IMR-90 (cell line): ENCODE measurements around the gene AOPEP. TPM values are rescaled to one million over a fixed set of nuclear protein-coding genes. Genes with fewer than 3 reads are reported as not detected.
A peak's percentile ranks its signal among the peaks of the same experiment; 100 is the strongest.

ENCODE experiments used
- ATAC-seq: fragments of 200-7000 bp; cut with Tn5 transposase; 2 replicates; pipeline ENCODE4 v1.9.1; 2020; ENCODE audit warnings: low read depth, mild to moderate bottlenecking, moderate library complexity
- BruUV-seq: library from RNA; stranded (reverse); fragments of 400-500 nt; replicated peaks from 2 replicates; lab custom pipeline; 2021; lab: Mats Ljungman, UMichigan
- CTCF ChIA-PET: fragments of 300-600 bp; formaldehyde crosslinking; extraction: SDS; loops from one replicate; lab custom pipeline; 2021; ENCODE audit warnings: antibody characterized with exemption; lab: Yijun Ruan, JAX
- POLR2A ChIA-PET: fragments of 300-600 bp; sonication (Branson Sonifier 250); formaldehyde crosslinking; loops from one replicate; lab custom pipeline; 2022; ENCODE audit warnings: antibody characterized with exemption; ENCODE audit not compliant: unreplicated experiment; lab: Charles Lee
- DNase-seq: peaks from one replicate; pipeline ENCODE4 v3.0.0; 2013
- H2AFZ ChIP-seq: replicated peaks from 2 replicates; pipeline ENCODE3; 2013; ENCODE audit warnings: low read length, mild to moderate bottlenecking; ENCODE audit not compliant: poor library complexity
- H2AK5ac ChIP-seq: 2 replicates; pipeline ENCODE4 v1.6.1; 2013; ENCODE audit warnings: low read depth, low read length, inconsistent platforms
- H2AK9ac ChIP-seq: replicated peaks from 2 replicates; pipeline ENCODE3; 2013; ENCODE audit warnings: mild to moderate bottlenecking, low read depth, low read length, moderate library complexity; ENCODE audit not compliant: poor library complexity
- H2BK120ac ChIP-seq: 2 replicates; pipeline ENCODE4 v1.6.1; 2013; ENCODE audit warnings: low read depth, low read length, inconsistent platforms
- H2BK15ac ChIP-seq: 3 replicates; pipeline ENCODE4 v1.6.1; 2013; ENCODE audit warnings: low read depth, low read length, inconsistent platforms
- H2BK20ac ChIP-seq: 2 replicates; pipeline ENCODE4 v1.6.1; 2013; ENCODE audit warnings: low read depth, mild to moderate bottlenecking, inconsistent platforms, low read length, moderate library complexity
- H2BK5ac ChIP-seq: 2 replicates; pipeline ENCODE4 v1.6.1; 2013; ENCODE audit warnings: mild to moderate bottlenecking, low read depth, low read length, inconsistent platforms; ENCODE audit not compliant: poor library complexity, severe bottlenecking
- H3K14ac ChIP-seq: replicated peaks from 2 replicates; pipeline ENCODE4 v1.6.1; 2013; ENCODE audit warnings: low read depth, low read length, inconsistent platforms
- H3K18ac ChIP-seq: 2 replicates; pipeline ENCODE4 v1.6.1; 2013; ENCODE audit warnings: low read depth, low read length, control low read depth
- H3K23ac ChIP-seq: 2 replicates; pipeline ENCODE4 v1.6.1; 2013; ENCODE audit warnings: low read depth, low read length, inconsistent platforms
- H3K27ac ChIP-seq: 2 replicates; pipeline ENCODE4 v1.5.1; 2013; ENCODE audit warnings: mild to moderate bottlenecking, control low read depth, low read length; ENCODE audit not compliant: insufficient read depth
- H3K27me3 ChIP-seq: 2 replicates; pipeline ENCODE4 v1.6.1; 2013; ENCODE audit warnings: low read length; ENCODE audit not compliant: control insufficient read depth, insufficient read depth
- H3K36me3 ChIP-seq: 2 replicates; pipeline ENCODE4 v1.6.1; 2013; ENCODE audit warnings: low read length, mixed read lengths; ENCODE audit not compliant: control insufficient read depth, insufficient read depth
- H3K4ac ChIP-seq: 2 replicates; pipeline ENCODE4 v1.6.1; 2013; ENCODE audit warnings: low read depth, low read length, inconsistent platforms
- H3K4me1 ChIP-seq: 2 replicates; pipeline ENCODE4 v1.6.1; 2013; ENCODE audit warnings: low read length, mixed read lengths; ENCODE audit not compliant: control insufficient read depth, insufficient read depth
- H3K4me2 ChIP-seq: 2 replicates; pipeline ENCODE4 v1.6.1; 2013; ENCODE audit warnings: low read depth, mild to moderate bottlenecking, control low read depth, low read length, moderate library complexity
- H3K4me3 ChIP-seq: 2 replicates; pipeline ENCODE4 v1.5.1; 2013; ENCODE audit warnings: low read depth, mild to moderate bottlenecking, control low read depth, low read length, moderate library complexity; ENCODE audit not compliant: insufficient read depth
- H3K56ac ChIP-seq: 2 replicates; pipeline ENCODE4 v1.6.1; 2013; ENCODE audit warnings: low read length, inconsistent platforms; ENCODE audit not compliant: insufficient read depth; ENCODE audit errors: extremely low read depth
- H3K79me1 ChIP-seq, 2 experiments: 2 replicates each; pipeline ENCODE4 v1.6.1; 2013; ENCODE audit warnings: low read length in 2 of 2, inconsistent platforms in 1 of 2, low read depth in 1 of 2
- H3K9ac ChIP-seq: 2 replicates; pipeline ENCODE4 v1.6.1; 2013; ENCODE audit warnings: low read depth, low read length, control low read depth
- H3K9me1 ChIP-seq: 2 replicates; pipeline ENCODE4 v1.6.1; 2013; ENCODE audit warnings: low read length, inconsistent platforms; ENCODE audit not compliant: insufficient read depth
- H3K9me3 ChIP-seq: 2 replicates; pipeline ENCODE4 v1.6.1; 2013; ENCODE audit warnings: low read length; ENCODE audit not compliant: control insufficient read depth, insufficient read depth
- H4K20me1 ChIP-seq: 2 replicates; pipeline ENCODE4 v1.6.1; 2013; ENCODE audit warnings: low read length, inconsistent platforms; ENCODE audit not compliant: insufficient read depth
- H4K5ac ChIP-seq: 2 replicates; pipeline ENCODE4 v1.6.1; 2013; ENCODE audit warnings: mild to moderate bottlenecking, low read depth, low read length, control low read depth
- H4K8ac ChIP-seq, 2 experiments: 2 replicates each; pipeline ENCODE4 v1.6.1; 2013; ENCODE audit warnings: low read depth in 2 of 2, low read length in 2 of 2, control low read depth in 1 of 2, inconsistent platforms in 1 of 2
- H4K91ac ChIP-seq: 2 replicates; pipeline ENCODE4 v1.6.1; 2013; ENCODE audit warnings: low read depth, low read length, inconsistent platforms; ENCODE audit not compliant: insufficient read depth
- BHLHE40 ChIP-seq: fragments of 150-350 bp; IDR thresholded peaks from 2 replicates; pipeline ENCODE4 v1.6.1; 2016; ENCODE audit warnings: mild to moderate bottlenecking, low read depth, low read length
- CEBPB ChIP-seq: IDR thresholded peaks from 2 replicates; pipeline ENCODE4 v1.6.1; 2012; ENCODE audit warnings: low read depth, low read length, improper control_type of control experiment
- CHD1 ChIP-seq: IDR thresholded peaks from 2 replicates; pipeline ENCODE4 v1.6.1; 2012; ENCODE audit warnings: low read depth, low read length, improper control_type of control experiment
- MAFK ChIP-seq: IDR thresholded peaks from 2 replicates; pipeline ENCODE4 v1.6.1; 2012; ENCODE audit warnings: low read depth, low read length, improper control_type of control experiment
- MAZ ChIP-seq: IDR thresholded peaks from 2 replicates; pipeline ENCODE4 v1.6.1; 2012; ENCODE audit warnings: low read depth, mild to moderate bottlenecking, low read length, improper control_type of control experiment, moderate library complexity, borderline replicate concordance
- MXI1 ChIP-seq: IDR thresholded peaks from 2 replicates; pipeline ENCODE4 v1.6.1; 2012; ENCODE audit warnings: low read depth, mild to moderate bottlenecking, low read length, moderate library complexity, borderline replicate concordance
- NFE2L2 ChIP-seq: fragments of 150-350 bp; IDR thresholded peaks from 2 replicates; pipeline ENCODE4 v1.6.1; 2016; ENCODE audit warnings: low read depth, mild to moderate bottlenecking, low read length
- POLR2A ChIP-seq: IDR thresholded peaks from 2 replicates; pipeline ENCODE4 v1.6.1; 2012; ENCODE audit warnings: mild to moderate bottlenecking, low read depth, low read length
- RAD21 ChIP-seq: IDR thresholded peaks from 2 replicates; pipeline ENCODE4 v1.6.1; 2012; ENCODE audit warnings: low read length, improper control_type of control experiment
- RCOR1 ChIP-seq: IDR thresholded peaks from 2 replicates; pipeline ENCODE4 v1.6.1; 2012; ENCODE audit warnings: mild to moderate bottlenecking, low read length, improper control_type of control experiment; ENCODE audit not compliant: insufficient replicate concordance
- RFX5 ChIP-seq: IDR thresholded peaks from 2 replicates; pipeline ENCODE4 v1.8.0; 2012; ENCODE audit warnings: low read depth, mild to moderate bottlenecking, low read length, moderate library complexity
- SMC3 ChIP-seq: fragments of 150-350 bp; IDR thresholded peaks from 2 replicates; pipeline ENCODE4 v1.6.1; 2016; ENCODE audit warnings: low read depth, mild to moderate bottlenecking, antibody characterized with exemption, low read length, moderate library complexity
- WGBS, 2 experiments: methylation state at CpG; one replicate each; pipeline versions ENCODE4 v1.1.5 to v1.1.7; 2013; ENCODE audit warnings: missing lambda C conversion rate in 2 of 2; ENCODE audit not compliant: insufficient read length in 1 of 2; ENCODE audit errors: extremely low coverage in 2 of 2; 5-methylcytosine and 5-hydroxymethylcytosine counted together
- dilution Hi-C: fragments of 300-500 bp; cut with HindIII; formaldehyde crosslinking; loops from one replicate; pipeline ENCODE4 v1.14.3; 2018; ENCODE audit warnings: low sequenced_read_pairs; ENCODE audit not compliant: unreplicated experiment
- in situ Hi-C: fragments of 300-500 bp; cut with MboI; formaldehyde crosslinking; loops from 3 replicates; pipeline ENCODE4 v1.14.3; 2019; ENCODE audit warnings: low sequenced_read_pairs, inconsistent platforms, mixed read lengths
- intact Hi-C: fragments of 100-400 bp; cut with micrococcal nuclease; formaldehyde crosslinking; loops from 2 replicates; pipeline ENCODE4 v1.10.0; 2022
- polyA plus RNA-seq, 3 experiments: library from polyadenylated mRNA; depleted of rRNA; stranded (reverse); fragments of >200 nt; gene quantifications; 2 replicates each; pipeline ENCODE4 v1.2.3, GENCODE V29; 2012; ENCODE audit warnings: low replicate concordance in 1 of 3
- total RNA-seq: library from RNA; depleted of rRNA; stranded (reverse); fragments of >200 nt; gene quantifications from 2 replicates; pipeline ENCODE4 v1.2.3, GENCODE V29; 2012
- TF ChIP-seq, protein P1 (sequence below): fragments of 150-350 bp; IDR thresholded peaks from 2 replicates; pipeline ENCODE4 v1.6.1; 2017; ENCODE audit warnings: mild to moderate bottlenecking, antibody characterized with exemption, low read length, low read depth

The AOPEP gene
- total and polyA plus RNA-seq, 2 of the 4 experiments (the other 2 are of a cell fraction): 34.9 to 38.7 TPM

DNA sequence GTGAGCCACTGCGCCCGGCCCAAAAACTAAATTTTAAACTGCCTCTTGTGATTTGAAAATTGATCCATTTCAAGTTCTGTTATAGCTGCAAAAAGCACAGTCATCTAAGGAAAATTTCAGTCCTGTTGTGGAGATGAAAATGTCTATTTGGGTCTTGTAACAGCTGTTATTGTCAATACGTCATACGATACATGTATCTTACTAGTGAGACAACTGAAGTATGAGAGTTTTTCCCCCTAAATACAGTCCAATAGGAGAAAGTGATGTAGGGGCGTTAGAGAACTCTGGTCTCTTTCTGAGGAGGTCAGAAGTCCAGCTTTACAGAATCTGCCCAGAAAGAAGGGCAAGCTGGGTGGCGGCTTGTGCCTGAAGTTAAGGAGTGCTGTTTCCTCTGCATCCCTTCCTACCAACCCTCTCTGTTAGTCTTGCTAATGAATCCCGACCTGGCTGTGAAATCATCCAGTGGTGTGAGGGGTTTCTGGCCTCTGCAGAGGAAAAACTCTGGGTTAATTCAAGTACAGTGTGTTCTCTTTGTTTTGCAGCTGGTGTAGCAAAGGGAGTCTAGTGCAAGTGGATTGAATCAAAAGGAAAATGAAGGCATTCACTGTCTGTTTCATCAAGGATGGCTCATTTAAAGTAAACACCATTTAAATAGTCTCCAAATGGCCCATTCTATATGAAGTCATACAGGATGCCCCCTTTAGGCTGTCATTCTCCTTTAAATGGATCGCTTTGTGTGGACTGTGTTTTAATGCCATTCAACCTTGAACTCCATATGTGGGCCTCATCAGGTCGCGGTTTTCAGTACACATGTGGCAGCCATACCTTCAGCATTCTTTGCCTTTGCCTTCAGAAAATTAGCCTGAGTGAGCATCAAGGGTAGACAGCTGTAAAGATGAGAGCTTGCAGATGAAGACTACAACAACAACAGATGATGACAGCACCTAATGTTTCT lies 59.0 kb downstream of the AOPEP start:
- peaks cover 6% of the 10 kb centered on the region for H3K9me1 ChIP-seq
- no peak overlapping the region for H2AK9ac ChIP-seq
- H3K4ac ChIP-seq: peak overlapping the region; percentile 31
- H4K5ac ChIP-seq: peak overlapping the region; percentile 82
- DNase-seq (no peak), ATAC-seq (no peak)
- H3K79me1 ChIP-seq: peaks cover 0 to 9% of the 10 kb centered on the region in 2 experiments; a peak in 2 of 4 replicates
- TF ChIP-seq CHD1: no peak
- no peak for TF ChIP-seq RCOR1
- TF ChIP-seq, protein P1, sequence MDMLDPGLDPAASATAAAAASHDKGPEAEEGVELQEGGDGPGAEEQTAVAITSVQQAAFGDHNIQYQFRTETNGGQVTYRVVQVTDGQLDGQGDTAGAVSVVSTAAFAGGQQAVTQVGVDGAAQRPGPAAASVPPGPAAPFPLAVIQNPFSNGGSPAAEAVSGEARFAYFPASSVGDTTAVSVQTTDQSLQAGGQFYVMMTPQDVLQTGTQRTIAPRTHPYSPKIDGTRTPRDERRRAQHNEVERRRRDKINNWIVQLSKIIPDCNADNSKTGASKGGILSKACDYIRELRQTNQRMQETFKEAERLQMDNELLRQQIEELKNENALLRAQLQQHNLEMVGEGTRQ: no peak
- no peak for TF ChIP-seq MAFK
- TF ChIP-seq MAZ: no peak
- TF ChIP-seq RFX5: no peak
- no peak for TF ChIP-seq CEBPB
- no peak for TF ChIP-seq BHLHE40
- TF ChIP-seq SMC3: no peak
- no peak for TF ChIP-seq NFE2L2
- no peak for TF ChIP-seq POLR2A
- TF ChIP-seq RAD21: no peak
- TF ChIP-seq MXI1: no peak
- H3K23ac ChIP-seq: no peak overlapping the region
- H3K27ac ChIP-seq: no peak overlapping the region
- no peak overlapping the region for H2BK5ac ChIP-seq
- POLR2A ChIA-PET: no interaction called here
- H2AFZ ChIP-seq: no peak overlapping the region
- H3K36me3 ChIP-seq: no peaks in the 10 kb centered on the region
- H3K9ac ChIP-seq: no peak overlapping the region
- H3K4me2 ChIP-seq: no peak overlapping the region
- H2BK15ac ChIP-seq: no peak overlapping the region
- WGBS, 2 experiments: no CpG with 5 or more reads among the region's 10 CpGs
- no peak overlapping the region for H4K91ac ChIP-seq
- H3K27me3 ChIP-seq: no peaks in the 10 kb centered on the region
- H4K20me1 ChIP-seq: no peaks in the 10 kb centered on the region
- H2BK120ac ChIP-seq: peak overlapping the region; percentile 32
- peak overlapping the region; percentile 62 for H2AK5ac ChIP-seq
- peaks cover 9% of the 10 kb centered on the region for H3K4me1 ChIP-seq
- dilution Hi-C loops: no loop called here
- H2BK20ac ChIP-seq: peak overlapping the region; percentile 35
- no peak overlapping the region for H3K4me3 ChIP-seq
- peak overlapping the region; percentile 30; the same call in 1 of the 2 replicates for H3K14ac ChIP-seq
- in situ Hi-C loops: loop anchor here (10.0 kb wide), 1 partner anchor 239 kb away; no protein-coding TSS in a partner anchor
- H3K18ac ChIP-seq: peak overlapping the region; percentile 70; the same call in 1 of the 2 replicates
- no TSS peak for BruUV-seq
- H3K9me3 ChIP-seq: no peaks in the 10 kb centered on the region
- H4K8ac ChIP-seq: 0 out of 4 replicates have a peak overlapping the region, but pooled peaks of 1 of the 2 experiments have one; percentile 14
- H3K56ac ChIP-seq: no peak overlapping the region
- intact Hi-C loops: no loop called here
- CTCF ChIA-PET: no interaction called here
